ENCODE results near the gene PARD3B. TPM values are rescaled to one million over a fixed set of nuclear protein-coding genes. Genes with fewer than 3 reads are reported as not detected.

Gene PARD3B
- total RNA-seq, 2 experiments from 2014 or later: 0.46 TPM; not detected in 1

DNA sequence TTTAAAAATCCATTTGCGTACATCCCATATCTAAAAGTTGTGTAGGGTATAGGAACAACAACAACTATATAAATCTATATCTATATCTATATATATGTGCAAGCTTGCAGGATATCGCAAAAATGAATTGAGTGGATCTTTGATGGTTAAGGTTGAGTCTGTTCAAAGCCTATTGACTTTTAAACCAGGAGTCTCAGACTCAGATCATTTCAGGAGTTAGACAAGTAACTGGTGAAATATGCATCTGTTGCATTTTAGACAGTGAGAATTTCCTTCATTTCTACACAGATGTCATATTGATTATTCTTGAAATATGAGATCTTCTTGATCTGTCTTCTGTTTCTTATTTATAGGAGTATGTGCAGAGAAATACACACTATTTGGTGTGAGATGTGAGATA, 66.5 kb downstream of the PARD3B start:
- ChIA-PET POLR2A (no interaction called here), CTCF (interaction anchor here (1.0 kb wide), 1 partner anchor 15 kb away, joined by 3 read pairs; no protein-coding TSS in a partner anchor)
- H3K4me3 Mint-ChIP-seq: no peak overlapping the region
- H3K27ac Mint-ChIP-seq: no peak overlapping the region
- intact Hi-C loops (cut with DNase I, micrococcal nuclease): no loop called here
- DNase-seq: no peak
- no peaks in the 10 kb centered on the region for H3K36me3 Mint-ChIP-seq (ENCODE audit: low read depth)
- no peak for ATAC-seq
- no peaks in the 10 kb centered on the region for H3K4me1 Mint-ChIP-seq
- no peaks in the 10 kb centered on the region for H3K9me3 Mint-ChIP-seq (ENCODE audit: low read depth)
- H3K27me3 Mint-ChIP-seq: peaks cover 4% of the 10 kb centered on the region

DNA sequence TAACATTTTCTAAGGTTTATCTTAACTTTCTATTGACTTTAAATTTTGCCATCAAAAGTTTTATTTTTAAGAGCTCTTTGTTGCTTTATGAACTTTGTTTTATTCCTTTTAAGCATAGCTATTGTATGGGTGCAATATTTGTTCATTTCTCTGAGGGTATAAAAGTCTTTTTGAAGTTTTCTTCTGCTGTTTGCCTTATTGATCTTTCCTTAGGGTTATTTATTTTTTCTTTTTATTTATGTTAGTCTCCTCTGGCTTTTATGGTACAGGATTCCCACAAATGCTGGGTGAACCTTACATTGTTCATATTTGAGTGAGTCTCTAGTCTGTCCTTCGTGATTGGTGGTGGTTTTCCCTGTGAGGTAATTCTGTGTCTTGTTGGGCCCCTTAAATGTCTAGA, 68.4 kb downstream of the PARD3B start:
- intact Hi-C loops (cut with DNase I, micrococcal nuclease): no loop called here
- H3K4me3 Mint-ChIP-seq: no peak overlapping the region
- POLR2A ChIA-PET: no interaction called here
- no peaks in the 10 kb centered on the region for H3K4me1 Mint-ChIP-seq
- H3K27me3 Mint-ChIP-seq: peaks cover 4% of the 10 kb centered on the region
- CTCF ChIA-PET: no interaction called here
- H3K9me3 Mint-ChIP-seq (ENCODE audit: low read depth): no peaks in the 10 kb centered on the region
- H3K27ac Mint-ChIP-seq: no peak overlapping the region
- DNase-seq (no peak), ATAC-seq (no peak)
- no peaks in the 10 kb centered on the region for H3K36me3 Mint-ChIP-seq (ENCODE audit: low read depth)

DNA sequence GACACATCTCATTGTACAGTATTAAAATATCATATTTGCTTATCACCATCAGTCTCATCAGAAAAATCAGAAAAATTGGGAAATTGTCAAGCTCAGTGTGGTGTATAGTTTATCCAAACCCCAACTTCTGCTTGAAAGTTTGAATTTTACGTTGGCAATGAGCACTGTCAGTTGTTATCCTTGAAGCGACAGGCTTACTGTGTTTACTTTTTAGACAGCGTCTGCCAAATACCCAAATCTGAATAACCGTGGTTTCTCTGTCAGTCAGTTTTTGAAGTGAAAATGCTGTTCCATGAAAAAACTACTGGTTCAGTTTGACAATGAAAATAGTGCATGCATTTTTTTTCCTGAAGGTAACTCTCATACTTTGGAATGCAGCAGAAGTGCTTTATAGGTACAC, 70.2 kb downstream of the PARD3B start:
- intact Hi-C loops (cut with DNase I, micrococcal nuclease): no loop called here

DNA sequence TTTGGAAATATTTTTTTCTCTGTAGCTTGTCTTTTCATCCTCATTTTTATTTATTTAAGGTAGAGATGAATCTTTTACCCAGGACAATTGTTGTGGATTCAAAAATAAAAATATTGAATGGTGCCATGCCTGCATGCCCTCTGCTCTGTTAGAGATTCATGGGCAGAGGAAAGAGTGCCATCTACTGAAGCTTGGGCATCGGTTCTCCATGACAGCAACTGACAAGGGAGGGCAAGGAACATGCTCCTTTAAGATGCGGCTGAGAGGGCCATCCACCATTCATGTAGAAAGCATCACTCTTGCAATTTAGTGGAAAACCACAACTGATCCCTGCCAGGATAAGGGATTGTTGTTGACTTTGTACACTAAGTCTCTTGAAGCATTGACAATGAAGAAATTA, 79.9 kb downstream of the PARD3B start:
- CTCF ChIA-PET: interaction anchor here (0.9 to 1.3 kb wide), 2 partner anchors 8 to 1235 kb away, joined by 3 to 4 read pairs; no protein-coding TSS in a partner anchor
- H3K27me3 Mint-ChIP-seq: peaks cover 9% of the 10 kb centered on the region
- no peaks in the 10 kb centered on the region for H3K4me1 Mint-ChIP-seq
- ATAC-seq (no peak), DNase-seq (no peak)
- POLR2A ChIA-PET: no interaction called here
- H3K36me3 Mint-ChIP-seq (ENCODE audit: low read depth): no peaks in the 10 kb centered on the region
- no peak overlapping the region for H3K4me3 Mint-ChIP-seq
- H3K9me3 Mint-ChIP-seq (ENCODE audit: low read depth): no peaks in the 10 kb centered on the region
- intact Hi-C loops (cut with DNase I, micrococcal nuclease): no loop called here
- no peak overlapping the region for H3K27ac Mint-ChIP-seq

More for the DNA sequence above, 70.2 kb downstream of the PARD3B start:
- Mint-ChIP-seq H3K9me3 (ENCODE audit: low read depth) (no peaks in the 10 kb centered on the region), H3K4me3 (no peak overlapping the region), H3K4me1 (no peaks in the 10 kb centered on the region), H3K27me3 (peaks cover 5% of the 10 kb centered on the region), H3K36me3 (ENCODE audit: low read depth) (no peaks in the 10 kb centered on the region), H3K27ac (no peak overlapping the region)
- CTCF ChIA-PET: no interaction called here
- POLR2A ChIA-PET: no interaction called here
- DNase-seq: no peak
- ATAC-seq: no peak

DNA sequence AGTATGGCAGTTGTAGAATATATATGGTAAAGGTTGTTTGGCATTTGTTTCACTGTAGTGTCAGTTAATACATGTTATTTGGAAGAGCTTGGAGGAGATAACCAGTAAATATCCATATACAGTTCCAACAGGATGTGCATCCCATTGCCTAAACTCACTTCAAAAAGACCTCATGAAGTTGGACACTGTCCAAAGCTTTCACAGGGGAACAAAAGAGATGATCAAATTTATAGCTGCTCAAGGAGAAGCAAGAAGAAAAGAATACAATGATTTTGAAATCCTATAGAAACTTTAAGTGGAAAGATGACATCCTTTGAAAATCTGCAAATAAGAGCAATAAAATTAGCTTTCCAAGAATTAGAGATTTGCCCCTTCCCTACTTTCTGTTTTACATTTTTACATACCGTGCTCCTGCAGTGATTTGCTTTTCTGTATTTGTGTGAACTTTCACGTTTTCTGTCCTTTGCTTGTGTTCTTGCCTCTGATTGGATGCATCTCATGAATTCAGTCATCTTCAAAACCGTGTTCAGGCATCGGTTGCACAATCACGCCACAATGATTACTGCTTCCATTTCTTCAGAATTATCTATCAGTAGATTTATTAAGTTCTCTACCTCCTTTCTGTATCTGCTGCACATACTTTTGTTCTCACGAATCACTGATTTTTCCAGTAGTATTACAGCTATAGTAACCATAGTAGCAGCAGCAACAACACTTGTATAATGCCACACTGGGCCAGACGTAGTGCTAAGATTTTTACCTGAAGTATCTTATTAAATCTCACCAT, 83.8 kb downstream of the PARD3B start:
- no peak for DNase-seq
- CTCF ChIA-PET: no interaction called here
- intact Hi-C loops (cut with DNase I, micrococcal nuclease): no loop called here
- no peak overlapping the region for H3K4me3 Mint-ChIP-seq
- POLR2A ChIA-PET: no interaction called here
- H3K36me3 Mint-ChIP-seq (ENCODE audit: low read depth): no peaks in the 10 kb centered on the region
- no peak for ATAC-seq
- peaks cover 10% of the 10 kb centered on the region for H3K27me3 Mint-ChIP-seq
- H3K27ac Mint-ChIP-seq: no peak overlapping the region
- no peaks in the 10 kb centered on the region for H3K4me1 Mint-ChIP-seq
- H3K9me3 Mint-ChIP-seq (ENCODE audit: low read depth): no peaks in the 10 kb centered on the region

DNA sequence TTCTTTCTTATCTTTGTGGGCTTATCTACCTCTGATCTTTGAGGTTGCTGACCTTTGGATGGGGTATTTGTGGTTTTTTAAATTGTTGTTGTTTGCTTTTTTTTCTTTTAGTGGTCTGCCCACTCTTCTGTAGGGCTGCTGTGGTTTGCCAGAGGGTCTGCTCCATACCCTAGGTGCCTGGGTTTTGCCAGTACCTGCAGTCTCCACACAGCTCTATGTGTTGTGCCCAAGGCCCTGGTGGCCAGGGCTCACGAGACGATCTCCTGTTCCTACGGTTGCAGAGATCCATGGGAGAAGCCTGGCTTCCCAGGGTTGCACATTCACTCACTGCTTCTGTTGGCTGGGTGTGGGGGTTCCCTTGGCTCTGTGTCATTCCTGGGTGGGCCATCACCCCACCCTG, 87.1 kb downstream of the PARD3B start:
- H3K36me3 Mint-ChIP-seq (ENCODE audit: low read depth): no peaks in the 10 kb centered on the region
- no peak for DNase-seq
- intact Hi-C loops (cut with DNase I, micrococcal nuclease): no loop called here
- no peaks in the 10 kb centered on the region for H3K4me1 Mint-ChIP-seq
- H3K4me3 Mint-ChIP-seq: no peak overlapping the region
- H3K9me3 Mint-ChIP-seq (ENCODE audit: low read depth): no peaks in the 10 kb centered on the region
- no peak for ATAC-seq
- no peak overlapping the region for H3K27ac Mint-ChIP-seq
- CTCF ChIA-PET: no interaction called here
- POLR2A ChIA-PET: no interaction called here
- H3K27me3 Mint-ChIP-seq: peaks cover 5% of the 10 kb centered on the region

DNA sequence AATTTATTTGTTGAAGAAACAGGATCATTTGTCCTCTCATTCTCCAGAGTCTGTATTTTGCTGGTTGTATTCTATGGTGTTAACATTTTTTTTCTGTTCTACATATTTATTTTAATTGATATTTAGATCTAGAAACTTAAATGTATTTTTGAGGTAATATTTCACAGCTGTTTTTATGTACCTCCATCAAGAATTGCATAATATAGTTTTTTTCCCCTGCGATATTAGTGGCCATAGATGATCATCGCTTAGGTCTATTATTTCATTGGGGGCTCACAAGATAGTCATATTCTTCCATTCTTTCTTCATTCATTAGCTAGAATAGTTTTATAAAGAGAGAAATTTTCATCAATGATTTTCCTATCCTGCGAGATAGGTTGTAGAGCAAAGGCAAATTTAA, 89.3 kb downstream of the PARD3B start:
- POLR2A ChIA-PET: no interaction called here
- ATAC-seq: no peak

DNA sequence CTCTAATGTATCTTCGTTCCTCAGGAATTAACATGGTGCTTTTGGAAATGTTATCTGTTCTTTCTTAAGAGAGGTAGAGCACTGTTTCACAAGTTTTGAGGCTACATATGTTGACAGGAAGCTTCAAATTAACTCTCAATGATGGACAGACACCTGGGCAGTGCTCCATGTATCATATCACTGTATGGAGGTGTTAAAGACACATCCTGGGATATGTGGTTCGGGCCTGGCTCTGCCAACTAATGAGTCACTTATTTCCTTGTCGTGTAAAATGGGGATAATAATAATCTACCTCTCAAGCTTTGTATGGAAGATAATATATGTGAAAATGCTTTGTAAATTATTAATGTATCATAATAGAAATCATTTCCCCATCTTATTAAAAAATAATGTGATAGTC, 90.2 kb downstream of the PARD3B start:
- intact Hi-C loops (cut with DNase I, micrococcal nuclease): no loop called here
- CTCF ChIA-PET: no interaction called here
- H3K36me3 Mint-ChIP-seq (ENCODE audit: low read depth): no peaks in the 10 kb centered on the region
- no peaks in the 10 kb centered on the region for H3K4me1 Mint-ChIP-seq
- H3K27ac Mint-ChIP-seq: no peak overlapping the region
- no peaks in the 10 kb centered on the region for H3K9me3 Mint-ChIP-seq (ENCODE audit: low read depth)
- peaks cover 5% of the 10 kb centered on the region for H3K27me3 Mint-ChIP-seq
- DNase-seq: no peak
- ATAC-seq: no peak
- POLR2A ChIA-PET: no interaction called here
- no peak overlapping the region for H3K4me3 Mint-ChIP-seq

More for the DNA sequence above, 89.3 kb downstream of the PARD3B start:
- Mint-ChIP-seq H3K4me1 (no peaks in the 10 kb centered on the region), H3K27me3 (peaks cover 5% of the 10 kb centered on the region), H3K36me3 (ENCODE audit: low read depth) (no peaks in the 10 kb centered on the region), H3K4me3 (no peak overlapping the region), H3K27ac (no peak overlapping the region), H3K9me3 (ENCODE audit: low read depth) (no peaks in the 10 kb centered on the region)
- intact Hi-C loops (cut with DNase I, micrococcal nuclease): no loop called here
- CTCF ChIA-PET: interaction anchor here (0.6 to 1.0 kb wide), 3 partner anchors 33 to 979 kb away, joined by 3 read pairs; no protein-coding TSS in a partner anchor
- no peak for DNase-seq

DNA sequence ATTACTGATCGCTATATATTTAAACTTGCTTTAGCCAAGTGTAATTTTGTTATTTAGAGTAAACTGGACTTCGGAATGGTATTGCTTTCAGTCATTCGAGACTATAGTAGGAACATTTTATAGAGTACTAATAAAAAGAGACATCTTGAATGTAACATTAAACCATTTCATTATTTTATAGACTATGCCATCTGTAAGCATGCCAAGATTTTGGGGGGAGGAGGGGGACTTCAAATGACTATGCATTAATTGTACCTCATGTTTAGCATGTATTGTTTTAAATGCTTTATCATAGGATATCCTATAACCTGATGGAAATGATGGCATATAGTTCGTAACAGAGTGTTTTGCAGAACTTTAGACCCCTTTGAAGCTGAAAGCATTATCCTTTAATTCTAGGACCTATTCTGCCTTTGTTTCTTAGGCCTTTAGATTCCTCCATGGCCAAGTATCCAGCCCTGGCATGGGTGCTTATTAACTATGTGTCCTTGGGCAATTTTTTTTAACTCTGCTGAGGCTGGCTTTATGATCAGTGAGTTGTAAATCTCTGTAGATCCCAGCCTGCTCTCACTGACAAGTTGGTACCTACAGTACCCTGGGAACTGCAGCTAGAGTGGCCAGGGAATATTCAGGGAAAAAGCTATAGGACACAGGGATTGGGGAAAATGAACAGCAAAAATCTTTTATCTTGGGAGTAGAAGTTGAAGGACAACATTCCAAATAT, 93.4 kb downstream of the PARD3B start:
- intact Hi-C loops (cut with DNase I, micrococcal nuclease): no loop called here
- POLR2A ChIA-PET: no interaction called here
- peaks cover 2% of the 10 kb centered on the region for H3K27me3 Mint-ChIP-seq
- ATAC-seq (no peak), DNase-seq (no peak)
- no peaks in the 10 kb centered on the region for H3K4me1 Mint-ChIP-seq
- no peak overlapping the region for H3K27ac Mint-ChIP-seq
- H3K4me3 Mint-ChIP-seq: no peak overlapping the region
- no peaks in the 10 kb centered on the region for H3K36me3 Mint-ChIP-seq (ENCODE audit: low read depth)
- CTCF ChIA-PET: no interaction called here
- no peaks in the 10 kb centered on the region for H3K9me3 Mint-ChIP-seq (ENCODE audit: low read depth)

DNA sequence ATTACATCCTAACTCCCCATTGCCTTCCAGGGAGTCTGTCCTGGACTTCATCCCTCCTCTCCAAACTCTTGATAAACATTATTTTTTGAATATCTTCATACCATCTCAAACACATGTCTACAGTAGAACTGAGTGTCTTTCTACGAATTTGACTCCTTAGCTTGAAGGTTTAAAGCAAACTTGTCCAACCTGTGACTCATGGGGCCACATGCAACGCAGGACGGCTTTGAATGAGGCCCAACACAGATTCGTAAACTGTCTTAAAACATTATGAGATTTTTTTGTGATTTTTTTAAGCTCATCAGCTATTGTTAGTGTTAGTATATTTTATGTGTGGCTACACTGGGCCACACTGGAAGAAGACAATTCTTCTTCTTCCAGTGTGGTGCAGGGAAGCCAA, 98.1 kb downstream of the PARD3B start:
- POLR2A ChIA-PET: no interaction called here
- Mint-ChIP-seq H3K9me3 (ENCODE audit: low read depth) (no peaks in the 10 kb centered on the region), H3K4me1 (no peaks in the 10 kb centered on the region), H3K27ac (no peak overlapping the region), H3K27me3 (no peaks in the 10 kb centered on the region), H3K4me3 (no peak overlapping the region), H3K36me3 (ENCODE audit: low read depth) (no peaks in the 10 kb centered on the region)
- intact Hi-C loops (cut with DNase I, micrococcal nuclease): no loop called here
- CTCF ChIA-PET: no interaction called here
- DNase-seq: no peak
- no peak for ATAC-seq

DNA sequence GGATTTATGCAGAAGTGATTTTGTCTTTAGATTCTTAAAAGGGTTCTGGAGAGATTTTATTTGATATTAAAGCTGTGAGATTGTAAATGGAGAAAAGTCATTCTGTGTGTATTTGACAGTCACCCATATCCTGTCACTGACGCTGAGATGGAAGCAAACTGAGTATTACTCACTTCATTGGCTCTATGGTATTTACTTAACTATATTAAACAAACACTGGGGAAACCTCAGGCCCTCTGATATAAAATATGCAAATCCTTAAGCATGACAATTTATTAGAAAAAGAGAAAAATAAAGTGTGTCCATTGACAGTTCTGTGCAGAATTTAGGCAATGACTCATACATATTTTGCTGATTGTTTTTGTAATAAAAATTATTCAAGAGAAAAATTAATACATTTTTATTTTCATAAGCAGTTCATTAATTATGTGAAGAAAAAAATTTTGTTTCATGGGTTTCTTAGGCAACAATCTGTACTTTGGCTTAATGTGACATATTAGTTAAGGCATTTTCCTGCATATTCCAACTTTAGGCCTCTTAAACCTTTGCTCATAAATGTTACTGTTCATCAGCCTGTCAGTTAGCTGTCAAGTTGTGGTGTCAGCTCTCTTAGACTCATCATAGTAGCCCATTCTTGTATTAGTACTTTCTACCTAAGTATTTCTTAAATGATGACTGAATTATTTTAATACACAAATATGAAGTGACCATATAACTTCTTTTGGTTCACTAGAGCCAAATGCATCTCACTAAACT, 99.9 kb downstream of the PARD3B start:
- CTCF ChIA-PET: no interaction called here
- no peak for DNase-seq
- Mint-ChIP-seq H3K9me3 (ENCODE audit: low read depth) (no peaks in the 10 kb centered on the region), H3K4me3 (no peak overlapping the region), H3K36me3 (ENCODE audit: low read depth) (no peaks in the 10 kb centered on the region), H3K4me1 (no peaks in the 10 kb centered on the region), H3K27me3 (no peaks in the 10 kb centered on the region), H3K27ac (no peak overlapping the region)
- POLR2A ChIA-PET: no interaction called here
- no peak for ATAC-seq
- intact Hi-C loops (cut with DNase I, micrococcal nuclease): no loop called here

DNA sequence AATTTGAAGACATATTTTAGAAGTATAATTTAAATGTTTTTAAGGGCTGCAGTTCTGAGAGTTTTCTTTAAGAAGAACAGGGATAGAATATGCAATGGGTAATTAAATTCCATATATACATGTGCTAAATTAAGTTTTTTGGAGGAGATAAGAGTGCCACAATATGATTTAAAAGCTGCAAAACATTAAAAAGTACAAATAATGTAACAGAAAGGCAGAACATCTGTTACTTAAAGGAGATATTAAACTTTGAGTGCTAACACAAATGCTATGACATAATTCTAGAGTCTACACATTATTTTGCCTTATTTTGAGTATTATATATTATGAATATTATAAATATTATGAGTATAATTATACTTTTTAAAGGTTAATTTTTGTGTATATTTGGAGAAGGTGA, 102.4 kb downstream of the PARD3B start:
- H3K4me3 Mint-ChIP-seq: no peak overlapping the region
- ATAC-seq: no peak
- H3K36me3 Mint-ChIP-seq (ENCODE audit: low read depth): no peaks in the 10 kb centered on the region
- H3K27ac Mint-ChIP-seq: no peak overlapping the region
- intact Hi-C loops (cut with DNase I, micrococcal nuclease): no loop called here
- POLR2A ChIA-PET: no interaction called here
- CTCF ChIA-PET: interaction anchor here (0.7 to 1.0 kb wide), 2 partner anchors 17 to 791 kb away, joined by 3 read pairs; no protein-coding TSS in a partner anchor
- no peak for DNase-seq
- peaks cover 8% of the 10 kb centered on the region for H3K9me3 Mint-ChIP-seq (ENCODE audit: low read depth)
- H3K4me1 Mint-ChIP-seq: no peaks in the 10 kb centered on the region
- H3K27me3 Mint-ChIP-seq: no peaks in the 10 kb centered on the region

Data from activated CD4-positive, alpha-beta T cell treated with anti-CD3 and anti-CD28 coated beads for 36 hours (primary cell).